NCI-H1417 (cell line): ENCODE measurements around the gene PDZK1IP1.
"Not testable (repeated sequence)": the region's sequence is repeated elsewhere in the genome, so short reads cannot be mapped to it uniquely, and the experiment has no call there.

ENCODE experiments used
- DNase-seq, 3 experiments: peaks; one replicate each; lab custom pipeline; 2025; lab: John Stamatoyannopoulos, UW

The PDZK1IP1 gene

DNA sequence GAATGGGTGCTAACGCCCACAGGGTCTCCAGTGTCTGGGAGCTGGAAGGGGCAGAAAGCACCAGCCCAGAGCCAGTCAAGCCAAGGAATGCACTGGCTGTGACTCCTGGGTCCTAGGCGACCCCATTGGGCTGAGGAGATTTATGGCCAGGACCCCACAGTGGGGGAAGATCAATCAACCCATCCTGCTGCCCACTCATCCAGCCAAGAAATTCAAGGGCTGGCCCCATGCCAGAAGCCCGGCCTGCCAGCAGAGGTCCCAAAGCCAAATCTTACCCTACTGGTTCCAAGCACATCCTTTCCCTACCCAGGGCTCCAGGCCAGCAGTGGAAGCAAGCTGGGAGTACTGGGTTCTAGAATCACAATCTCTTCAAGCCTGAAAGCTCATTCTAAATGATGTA lies 6.8 kb upstream of the PDZK1IP1 start:
- no peak for DNase-seq

DNA sequence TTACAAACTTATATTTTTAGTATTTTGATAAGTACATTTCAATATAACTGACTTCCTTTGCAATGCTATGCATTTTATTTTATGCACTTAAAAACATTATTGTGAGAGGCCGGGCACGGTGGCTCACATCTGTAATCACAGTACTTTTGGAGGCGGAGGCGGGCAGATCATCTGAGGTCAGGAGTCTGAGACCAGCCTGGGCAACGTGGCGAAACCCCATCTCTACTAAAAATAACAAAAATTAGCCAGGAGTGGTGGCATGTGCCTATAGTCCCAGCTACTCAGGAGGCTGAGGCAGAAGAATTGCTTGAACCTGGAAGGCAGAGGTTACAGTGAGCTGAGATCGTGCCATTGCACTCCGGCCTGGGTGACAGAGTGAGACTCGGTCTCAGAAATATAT lies 6.1 kb upstream of the PDZK1IP1 start:
- DNase-seq: not testable (repeated sequence)

DNA sequence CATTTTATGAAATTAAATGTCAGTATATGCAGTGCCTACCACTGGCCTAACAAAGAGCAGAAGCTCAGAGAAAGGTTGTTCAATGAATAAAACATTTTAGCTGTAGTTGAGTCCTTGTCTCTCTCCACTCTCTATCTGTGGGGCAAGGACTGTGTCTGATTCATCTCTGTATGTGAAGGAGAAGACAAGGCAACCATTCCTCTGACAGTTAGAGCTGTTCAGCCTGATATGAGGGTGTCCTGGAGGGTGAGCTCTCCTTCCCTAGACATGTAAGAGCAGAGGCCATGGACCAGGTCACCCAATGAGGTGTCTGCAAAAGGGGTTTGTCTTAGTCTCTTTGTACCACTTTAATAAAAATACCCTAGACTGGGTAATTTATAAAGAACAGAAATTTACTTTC lies 4.5 kb upstream of the PDZK1IP1 start:
- no peak for DNase-seq

- not testable (repeated sequence) for DNase-seq
These were observed 3.7 kb upstream of the PDZK1IP1 start for GRCh38 chr1:47193496-47193895.

- DNase-seq: peak; percentile 54 to 80 (median 59)
These were observed 2.9 kb upstream of the PDZK1IP1 start for GRCh38 chr1:47192458-47193384.

- DNase-seq: no peak
These were observed 2.2 kb upstream of the PDZK1IP1 start for GRCh38 chr1:47191940-47192457.

DNA sequence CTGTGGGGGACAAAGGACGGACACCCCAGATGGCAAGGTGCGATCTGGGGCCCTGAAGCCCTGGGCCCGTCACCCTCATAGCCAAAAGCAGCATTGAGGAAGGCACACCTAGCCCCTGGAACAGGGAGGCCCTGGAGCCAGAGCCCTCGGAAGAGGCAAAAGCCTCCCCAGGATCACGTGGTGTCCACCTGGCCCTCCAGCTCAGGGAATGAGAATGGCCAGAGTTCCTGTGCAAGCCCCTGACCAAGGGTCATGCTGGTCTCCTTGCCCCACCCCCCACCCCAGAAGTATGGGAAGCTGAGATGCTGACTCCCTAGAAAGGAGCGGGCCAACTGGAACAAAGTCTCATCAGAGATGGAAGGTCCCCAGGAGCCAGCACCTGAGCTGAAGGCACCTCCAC lies 1.0 kb upstream of the PDZK1IP1 start:
- no peak for DNase-seq

- DNase-seq: no peak
These were observed 646 bp upstream of the PDZK1IP1 start for GRCh38 chr1:47190509-47190855.

GRCh38 chr1:47188791-47189785 lies 748 bp downstream of the PDZK1IP1 start:
- no peak for DNase-seq

- no peak for DNase-seq
These were observed 1.9 kb downstream of the PDZK1IP1 start for GRCh38 chr1:47187926-47188250.

- no peak for DNase-seq
These were observed 2.5 kb downstream of the PDZK1IP1 start for GRCh38 chr1:47187231-47187925.

DNA sequence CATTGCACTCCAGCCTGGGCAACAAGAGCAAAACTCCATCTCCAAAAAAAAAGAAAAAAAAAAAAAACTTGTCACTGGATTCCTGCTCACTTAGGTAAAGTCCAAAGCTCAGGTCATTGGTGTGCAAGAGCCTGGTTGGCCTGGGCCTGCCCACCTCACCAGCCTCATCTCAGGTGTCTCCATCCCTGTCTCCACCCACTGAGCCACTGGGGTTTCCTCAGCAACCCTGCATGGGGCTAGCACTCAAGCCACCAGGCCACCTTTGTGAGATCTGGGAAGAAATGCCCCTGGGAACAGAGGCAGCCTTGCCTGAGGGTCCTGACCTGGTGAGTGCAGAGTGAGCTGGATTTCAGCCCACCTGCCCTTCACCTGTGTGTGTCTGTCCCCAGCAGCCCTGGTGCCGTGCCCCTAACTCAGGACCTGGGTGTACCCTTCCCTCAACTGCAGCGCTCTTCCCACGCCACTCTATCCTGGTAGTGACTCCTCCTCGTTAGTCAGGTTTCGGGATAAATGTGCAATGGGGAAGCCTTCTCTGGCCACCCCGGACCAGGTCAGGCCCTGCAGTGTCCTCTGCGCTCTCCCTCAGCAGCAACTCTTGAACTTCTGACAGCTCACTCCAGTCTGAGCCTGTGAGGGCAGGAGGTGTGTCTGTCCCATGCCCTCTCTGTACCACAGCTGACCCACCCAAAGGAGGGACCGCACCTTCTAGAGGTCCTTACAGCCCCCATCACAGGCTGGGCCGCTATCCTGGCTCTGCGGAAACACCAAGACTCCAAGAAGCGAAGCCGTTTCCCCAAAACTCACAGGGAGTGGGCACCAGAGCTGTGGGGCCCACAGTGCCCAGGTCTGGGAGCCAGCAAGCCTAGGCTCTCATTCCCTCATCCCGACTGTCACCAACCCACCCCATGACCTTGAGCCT lies 3.3 kb downstream of the PDZK1IP1 start:
- DNase-seq: no peak

GRCh38 chr1:47184822-47185677 lies 4.8 kb downstream of the PDZK1IP1 start:
- DNase-seq: no peak

DNA sequence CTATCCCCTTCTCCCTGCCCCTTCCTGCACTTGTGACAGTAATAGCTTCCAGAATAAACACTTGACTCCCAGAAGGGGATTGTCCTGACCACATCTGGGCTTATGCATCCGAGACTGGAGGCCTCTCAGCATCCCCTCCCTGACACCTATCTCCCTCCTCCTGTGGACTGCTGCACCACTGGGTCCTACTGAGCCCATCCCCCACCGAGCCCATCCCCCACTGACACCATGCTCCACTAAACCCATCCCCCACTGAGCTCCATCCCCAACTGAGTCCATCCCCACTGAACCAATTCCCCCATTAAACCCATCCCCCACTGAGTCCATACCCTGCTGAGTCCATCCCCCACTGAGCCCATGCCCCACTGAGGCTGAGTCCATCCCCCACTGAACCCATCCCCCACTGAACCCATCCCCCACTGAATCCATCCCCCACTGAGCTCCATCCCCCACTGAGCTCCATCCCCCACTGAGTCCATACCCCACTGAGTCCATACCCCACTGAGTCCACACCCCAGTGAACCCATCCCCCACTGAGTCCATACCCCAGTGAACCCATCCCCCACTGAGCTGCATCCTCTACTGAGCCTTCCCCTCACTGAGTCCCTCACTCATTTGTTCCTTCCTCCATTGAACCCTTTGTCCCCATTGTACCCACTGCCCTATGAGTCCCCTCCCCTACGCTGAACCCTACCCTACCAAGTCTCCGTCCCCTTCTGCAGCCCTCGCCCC lies 5.6 kb downstream of the PDZK1IP1 start:
- DNase-seq: peak; percentile 3 to 34 (median 17)

GRCh38 chr1:47183308-47184089 lies 6.3 kb downstream of the PDZK1IP1 start:
- no peak for DNase-seq

GRCh38 chr1:47182676-47183235 lies 7.1 kb downstream of the PDZK1IP1 start:
- no peak for DNase-seq

- DNase-seq: no peak
These were observed 7.7 kb downstream of the PDZK1IP1 start for GRCh38 chr1:47181955-47182675.
